ENCODE measurements around the gene MT1B. TPM values are rescaled to one million over a fixed set of nuclear protein-coding genes. Genes with fewer than 3 reads are reported as not detected.
A peak's percentile ranks its signal among the peaks of the same experiment; 100 is the strongest.
"Not testable (repeated sequence)": the region's sequence is repeated elsewhere in the genome, so short reads cannot be mapped to it uniquely, and the experiment has no call there.

Gene MT1B
- total RNA-seq, 1 experiment from 2014 or later, result not detected

- DNase-seq (ENCODE audit: low read depth), result peak; percentile 36
Observed at GRCh38 chr16:56637814-56638750, 13.6 kb upstream of the MT1B start, which contains the start of gene MT1A. TSS of gene MT1A (plus strand) at chr16:56638666. CDS start at chr16:56638739, 73 bp downstream.

GRCh38 chr16:56639045-56639444 is 12.6 kb upstream of the MT1B start:
- no peak for DNase-seq (ENCODE audit: low read depth)

- no peak for DNase-seq (ENCODE audit: low read depth)
Observed at GRCh38 chr16:56640076-56640475, 11.6 kb upstream of the MT1B start.

GRCh38 chr16:56641166-56641565 is 10.5 kb upstream of the MT1B start:
- no peak for DNase-seq (ENCODE audit: low read depth)

- no peak for DNase-seq (ENCODE audit: low read depth)
Observed at GRCh38 chr16:56643080-56643778, 8.5 kb upstream of the MT1B start.

- DNase-seq (ENCODE audit: low read depth), result no peak
Observed at GRCh38 chr16:56643833-56644232, 7.9 kb upstream of the MT1B start.

- no peak for DNase-seq (ENCODE audit: low read depth)
Observed at GRCh38 chr16:56645311-56645710, 6.4 kb upstream of the MT1B start.

GRCh38 chr16:56645838-56646237 is 5.8 kb upstream of the MT1B start:
- DNase-seq (ENCODE audit: low read depth), result no peak

GRCh38 chr16:56647641-56648431 is 3.9 kb upstream of the MT1B start:
- DNase-seq (ENCODE audit: low read depth), result no peak

- DNase-seq (ENCODE audit: low read depth), result no peak
Observed at GRCh38 chr16:56649271-56649670, 2.4 kb upstream of the MT1B start.

GRCh38 chr16:56649820-56650219 is 1.9 kb upstream of the MT1B start:
- DNase-seq (ENCODE audit: low read depth), result no peak

GRCh38 chr16:56652600-56652999 is 914 bp downstream of the MT1B start:
- DNase-seq (ENCODE audit: low read depth), result no peak

- no peak for DNase-seq (ENCODE audit: low read depth)
Observed at GRCh38 chr16:56653218-56653617, 1.5 kb downstream of the MT1B start.

GRCh38 chr16:56657555-56658326 is 6.1 kb downstream of the MT1B start, which contains the start of gene MT1F:
TSS of gene MT1F (plus strand) at chr16:56657959. CDS start at chr16:56658059, 100 bp downstream.
- peak; percentile 61 for DNase-seq (ENCODE audit: low read depth)

GRCh38 chr16:56658327-56658875 is 6.7 kb downstream of the MT1B start:
- no peak for DNase-seq (ENCODE audit: low read depth)

GRCh38 chr16:56662357-56663354 is 11.0 kb downstream of the MT1B start:
- no peak for DNase-seq (ENCODE audit: low read depth)

- DNase-seq (ENCODE audit: low read depth), result no peak
Observed at GRCh38 chr16:56664506-56664905, 12.8 kb downstream of the MT1B start.

- not testable (repeated sequence) for DNase-seq (ENCODE audit: low read depth)
Observed at GRCh38 chr16:56665286-56666261, 13.9 kb downstream of the MT1B start.

All from Daoy (cell line).